SH-SY5Y (cell line): Measurements from ENCODE around the gene AGAP2.

Source experiments
- GATA2 ChIP-seq: IDR thresholded peaks from 2 replicates; pipeline ENCODE4 v1.6.1; 2011; ENCODE audit warnings: mild to moderate bottlenecking, low read depth, low read length
- GATA3 ChIP-seq: IDR thresholded peaks from 2 replicates; pipeline ENCODE4 v1.6.1; 2011; ENCODE audit warnings: low read depth, mild to moderate bottlenecking, low read length, moderate library complexity

DNA sequence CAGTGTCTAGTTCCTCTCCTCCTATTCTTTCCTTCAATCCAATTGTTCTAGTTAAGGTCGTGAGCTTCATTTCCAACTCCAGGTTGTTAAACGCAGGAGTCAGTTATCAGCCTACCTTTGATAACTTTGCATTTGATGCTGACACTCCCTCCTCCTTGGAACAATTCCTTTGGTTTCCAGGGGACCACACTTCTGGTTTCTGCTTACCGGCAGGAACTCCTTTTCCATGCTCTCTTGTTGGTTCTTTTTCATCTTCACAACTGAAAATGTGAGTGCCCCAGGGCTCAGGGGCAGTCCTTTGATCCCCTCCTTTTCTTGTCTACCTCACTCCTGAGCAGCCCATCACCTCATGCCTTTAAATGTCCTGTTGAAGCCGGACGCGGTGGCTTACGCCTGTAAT lies 38.8 kb upstream of the AGAP2 start:
- no peak for TF ChIP-seq GATA2
- no peak for TF ChIP-seq GATA3
